Upper lobe of right lung (tissue), 1 donor: ENCODE data around the gene JUP. TPM values are rescaled to one million over a fixed set of nuclear protein-coding genes. Genes with fewer than 3 reads are reported as not detected.

ENCODE experiments used
- ATAC-seq: fragments of 200-7000 bp; cut with Tn5 transposase; one replicate; pipeline ENCODE4 v1.9.1; 2020; ENCODE audit warnings: mild to moderate bottlenecking, moderate library complexity
- DNase-seq: peaks from one replicate; pipeline ENCODE4 v3.0.0-alpha.2; 2020
- H3K27ac ChIP-seq: fragments of 200-600 bp; one replicate; pipeline ENCODE4 v1.8.0; 2022
- H3K27me3 ChIP-seq: fragments of 200-600 bp; one replicate; pipeline ENCODE4 v1.8.0; 2022; ENCODE audit warnings: mild to moderate bottlenecking
- H3K36me3 ChIP-seq: fragments of 200-600 bp; one replicate; pipeline ENCODE4 v1.8.0; 2022
- H3K4me1 ChIP-seq: fragments of 200-600 bp; one replicate; pipeline ENCODE4 v1.8.0; 2022
- H3K4me3 ChIP-seq: fragments of 200-600 bp; one replicate; pipeline ENCODE4 v1.8.0; 2022; ENCODE audit warnings: mild to moderate bottlenecking
- H3K9me3 ChIP-seq: fragments of 200-600 bp; one replicate; pipeline ENCODE4 v1.8.0; 2022
- intact Hi-C: fragments of 100-400 bp; cut with DNase I; formaldehyde crosslinking; loops from one replicate; pipeline ENCODE4 v1.11.0; 2022
- total RNA-seq: library from RNA; stranded (reverse); fragmentation: NEBNext Ultra II Directional; extraction: Animal tissue kit (Norgen Biotek cat#: 25700); gene quantifications from one replicate; pipeline ENCODE4 v1.2.1, GENCODE V29; 2021
- TF ChIP-seq, protein P1 (sequence below): fragments of 200-600 bp; IDR thresholded peaks from one replicate; pipeline ENCODE4 v1.8.0; 2022; ENCODE audit warnings: antibody characterized with exemption
- donor health status: DM: no; HTN: yes; CAD: no; lungs with severe emphysema.

Gene JUP
- total RNA-seq, 1 donor from 2014 or later, result 109 TPM

DNA sequence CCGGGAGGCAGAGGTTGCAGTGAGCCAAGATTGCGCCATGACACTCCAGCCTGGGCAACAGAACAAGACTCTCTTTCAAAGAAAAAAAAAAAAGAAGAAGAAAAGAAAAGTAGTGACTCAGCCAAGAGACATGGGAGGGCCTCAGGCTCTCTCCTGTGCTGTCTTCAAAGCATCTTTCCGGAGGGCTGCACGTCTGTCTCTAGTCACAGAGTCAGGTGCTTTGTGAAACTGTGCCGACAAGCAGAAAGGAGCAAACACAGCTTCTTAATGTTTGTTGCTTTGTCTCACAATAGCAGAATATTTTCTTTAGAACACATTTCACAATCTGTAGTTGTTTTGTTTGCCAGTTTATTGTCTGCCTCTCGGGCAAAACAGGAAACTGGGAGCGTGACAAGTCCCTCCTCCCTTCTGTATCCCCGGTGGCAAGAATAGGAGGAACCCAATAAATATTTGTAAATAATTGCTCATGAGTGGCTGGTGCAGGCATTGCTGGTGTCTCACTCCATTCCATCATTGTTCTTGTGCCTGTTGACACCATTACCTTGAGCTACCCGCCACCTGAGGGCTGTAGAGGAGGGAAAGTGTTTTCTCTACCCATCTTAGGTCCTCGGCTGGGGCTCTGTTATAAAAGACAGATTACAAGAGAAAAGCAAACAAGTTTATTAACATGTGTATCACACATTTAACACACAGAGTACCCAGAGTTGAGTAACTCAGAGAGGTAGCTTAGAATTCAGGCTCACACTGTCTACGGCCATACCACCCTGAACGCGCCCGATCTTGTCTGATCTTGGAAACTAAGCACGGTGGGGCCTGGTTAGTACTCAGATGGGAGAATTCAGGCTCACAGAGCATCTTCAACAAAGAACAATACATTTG, 68.9 kb downstream of the JUP start:
- no peaks in the 10 kb centered on the region for H3K4me1 ChIP-seq
- intact Hi-C loops, result no loop called here
- DNase-seq (no peak), ATAC-seq (peak; percentile 52)
- H3K4me3 ChIP-seq, result no peak overlapping the region
- no peak overlapping the region for H3K27ac ChIP-seq
- no peaks in the 10 kb centered on the region for H3K27me3 ChIP-seq
- H3K36me3 ChIP-seq, result no peaks in the 10 kb centered on the region
- TF ChIP-seq, protein P1, sequence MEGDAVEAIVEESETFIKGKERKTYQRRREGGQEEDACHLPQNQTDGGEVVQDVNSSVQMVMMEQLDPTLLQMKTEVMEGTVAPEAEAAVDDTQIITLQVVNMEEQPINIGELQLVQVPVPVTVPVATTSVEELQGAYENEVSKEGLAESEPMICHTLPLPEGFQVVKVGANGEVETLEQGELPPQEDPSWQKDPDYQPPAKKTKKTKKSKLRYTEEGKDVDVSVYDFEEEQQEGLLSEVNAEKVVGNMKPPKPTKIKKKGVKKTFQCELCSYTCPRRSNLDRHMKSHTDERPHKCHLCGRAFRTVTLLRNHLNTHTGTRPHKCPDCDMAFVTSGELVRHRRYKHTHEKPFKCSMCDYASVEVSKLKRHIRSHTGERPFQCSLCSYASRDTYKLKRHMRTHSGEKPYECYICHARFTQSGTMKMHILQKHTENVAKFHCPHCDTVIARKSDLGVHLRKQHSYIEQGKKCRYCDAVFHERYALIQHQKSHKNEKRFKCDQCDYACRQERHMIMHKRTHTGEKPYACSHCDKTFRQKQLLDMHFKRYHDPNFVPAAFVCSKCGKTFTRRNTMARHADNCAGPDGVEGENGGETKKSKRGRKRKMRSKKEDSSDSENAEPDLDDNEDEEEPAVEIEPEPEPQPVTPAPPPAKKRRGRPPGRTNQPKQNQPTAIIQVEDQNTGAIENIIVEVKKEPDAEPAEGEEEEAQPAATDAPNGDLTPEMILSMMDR, result no peak
- no peaks in the 10 kb centered on the region for H3K9me3 ChIP-seq

DNA sequence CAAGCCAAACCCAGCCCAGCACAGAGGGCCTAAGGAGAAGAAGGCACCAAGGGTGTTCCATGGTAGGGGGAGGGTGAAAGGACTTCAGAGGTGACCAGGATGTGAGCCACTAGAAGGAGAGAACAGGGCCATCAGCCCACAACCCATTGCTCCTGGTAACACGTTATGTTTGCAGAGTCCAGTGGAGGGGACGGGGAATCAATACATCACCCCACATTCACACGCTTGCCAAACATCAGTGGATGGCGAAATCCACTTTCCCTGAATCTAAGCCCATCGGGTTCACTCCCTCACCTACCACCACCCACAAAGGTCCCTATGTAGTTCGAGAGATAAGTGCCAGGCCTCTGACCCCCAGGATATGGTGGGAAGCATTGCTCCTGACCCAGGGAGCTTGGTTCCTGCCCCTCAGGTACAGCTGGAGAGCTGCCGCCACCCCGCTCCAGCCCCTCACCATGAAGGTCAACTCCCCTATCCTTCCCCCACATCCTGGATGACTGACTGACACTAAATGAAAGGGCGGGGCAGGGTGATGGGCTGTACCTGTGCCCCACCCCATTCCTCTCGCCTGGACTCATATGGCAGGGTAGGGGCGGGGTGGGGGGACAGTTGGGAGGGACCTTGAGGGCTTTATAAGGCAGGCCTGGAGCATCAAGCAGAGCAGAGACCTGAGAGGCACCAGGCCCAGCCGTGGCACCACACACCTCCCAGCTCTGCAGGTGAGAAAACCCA, 74.7 kb downstream of the JUP start, which contains the start of gene GAST:
Gene GAST, plus strand, starts transcription at position 663 of the 732 bp plus-strand sequence. CDS start 3,106 bp downstream, outside the sequence.
- Histone ChIP-seq H3K36me3 (no peaks in the 10 kb centered on the region), H3K9me3 (no peaks in the 10 kb centered on the region), H3K4me3 (no peak within 1 kb of the TSS), H3K27ac (no peak within 1 kb of the TSS), H3K4me1 (no peaks in the 10 kb centered on the region), H3K27me3 (no peaks in the 10 kb centered on the region)
- TF ChIP-seq, protein P1, result no peak
- intact Hi-C loops, result no loop called here
- ATAC-seq (peak; percentile 18), DNase-seq (no peak)

DNA sequence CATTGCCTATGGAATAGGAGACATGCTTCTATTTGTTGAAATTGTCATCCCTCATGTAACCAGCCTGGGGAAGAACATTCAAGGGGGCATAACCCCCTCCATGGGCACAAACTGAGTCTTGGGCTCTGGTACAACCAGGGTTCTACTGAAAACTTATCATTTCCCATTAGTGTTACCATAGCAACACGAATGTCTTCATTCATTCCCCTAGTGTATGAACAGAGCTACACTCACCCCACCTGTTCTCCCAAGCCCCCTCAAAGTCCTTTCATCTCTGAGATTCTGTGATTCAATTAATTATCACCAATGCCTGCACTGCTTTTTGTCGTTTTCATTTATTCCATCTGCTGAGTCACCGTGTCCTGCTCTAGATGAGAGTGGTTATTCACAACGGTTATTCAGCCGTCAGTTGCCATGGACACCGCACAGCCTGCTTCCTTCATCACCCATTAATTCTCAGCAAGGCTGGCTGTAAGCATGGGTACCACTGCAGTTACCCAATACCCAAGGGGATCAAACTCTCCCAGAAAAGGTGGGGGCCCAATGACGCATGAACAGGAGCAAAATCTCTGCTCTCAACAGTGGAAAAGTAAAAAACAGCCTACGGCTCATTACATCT, 75.9 kb downstream of the JUP start:
- intact Hi-C loops, result no loop called here
- Histone ChIP-seq H3K4me1 (no peaks in the 10 kb centered on the region), H3K27me3 (no peaks in the 10 kb centered on the region), H3K4me3 (no peak overlapping the region), H3K27ac (no peak overlapping the region), H3K9me3 (no peaks in the 10 kb centered on the region), H3K36me3 (no peaks in the 10 kb centered on the region)
- DNase-seq, result no peak
- ATAC-seq, result no peak
- TF ChIP-seq, protein P1, result no peak

DNA sequence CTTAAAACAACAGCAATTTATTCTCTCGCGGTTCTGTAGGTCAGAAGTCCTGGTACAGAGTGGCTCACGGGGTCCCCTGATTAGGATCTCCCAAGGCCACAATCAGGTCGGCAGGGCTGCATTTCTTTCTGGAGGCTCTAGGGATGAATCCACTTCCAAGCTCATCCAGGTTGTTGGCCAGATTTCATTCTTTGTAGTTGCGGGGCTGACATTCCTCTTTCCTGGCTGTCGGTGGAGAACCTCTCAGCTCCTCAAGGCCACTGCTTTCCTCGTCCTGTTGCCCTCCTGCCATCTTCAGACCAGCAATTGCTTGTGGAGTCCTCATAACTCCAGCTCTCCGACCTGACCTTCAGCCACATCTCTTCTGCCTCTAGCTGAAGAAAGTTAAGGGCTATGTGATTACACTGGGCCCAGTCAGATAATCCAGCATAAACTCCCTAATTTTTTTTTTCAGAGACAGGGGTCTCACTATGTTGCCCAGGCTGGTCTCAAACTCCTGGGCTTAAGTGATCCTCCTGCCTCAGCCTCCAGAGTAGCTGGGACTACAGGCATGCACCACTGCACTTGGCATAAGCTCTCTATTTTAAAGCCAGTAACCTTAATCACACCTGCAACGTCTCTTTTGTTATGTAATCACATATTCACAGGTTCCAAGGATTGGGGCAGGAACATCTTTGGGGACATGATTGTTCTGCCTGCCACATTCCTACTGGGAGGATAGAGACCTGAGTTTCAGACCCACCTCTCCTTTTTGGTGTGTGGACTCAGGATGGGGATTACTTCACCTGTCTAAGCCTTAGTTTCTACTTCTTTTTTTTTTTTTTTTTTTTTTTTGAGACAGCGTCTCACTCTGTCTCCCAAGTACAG, 78.5 kb downstream of the JUP start:
- intact Hi-C loops, result no loop called here
- H3K9me3 ChIP-seq, result no peaks in the 10 kb centered on the region
- no peaks in the 10 kb centered on the region for H3K36me3 ChIP-seq
- H3K4me1 ChIP-seq, result no peaks in the 10 kb centered on the region
- DNase-seq, result no peak
- H3K4me3 ChIP-seq, result no peak overlapping the region
- TF ChIP-seq, protein P1, result no peak
- no peak overlapping the region for H3K27ac ChIP-seq
- no peaks in the 10 kb centered on the region for H3K27me3 ChIP-seq
- ATAC-seq, result no peak
